H1 (cell line): ENCODE measurements around the gene OR10T2. TPM values are rescaled to one million over a fixed set of nuclear protein-coding genes. Genes with fewer than 3 reads are reported as not detected.

ENCODE experiments used
- KDM5A ChIP-seq: fragments of 200-600 bp; IDR thresholded peaks from 2 replicates; pipeline ENCODE4 v1.7.1; 2012; ENCODE audit warnings: mild to moderate bottlenecking, low read length, inconsistent platforms, mixed read lengths
- TCF12 ChIP-seq: IDR thresholded peaks from 2 replicates; pipeline ENCODE4 v1.6.1; 2011; ENCODE audit warnings: low read depth, mild to moderate bottlenecking, low read length
- TEAD4 ChIP-seq: IDR thresholded peaks from 2 replicates; pipeline ENCODE4 v1.6.1; 2012; ENCODE audit warnings: low read depth, low read length, inconsistent platforms, mixed read lengths
- polyA plus RNA-seq, 7 experiments: library from polyadenylated mRNA; depleted of rRNA in 3 of 7; stranded (reverse) in 5 of 7; unstranded in 2 of 7; fragments of >200 nt in 5 of 7; fragments of 200-250 nt in 2 of 7; gene quantifications; 1 replicate in 5 of 7; 2 replicates in 1 of 7; 4 replicates in 1 of 7; pipeline versions ENCODE4 v1.2.1 to v1.2.3, GENCODE V29; 2011 to 2013; ENCODE audit warnings: missing spikeins in 2 of 7, mixed read lengths in 2 of 7
- total RNA-seq: library from RNA; stranded (reverse); fragmentation: NEBNext Ultra II Directional; extraction: Animal tissue kit (Norgen Biotek cat#: 25700); gene quantifications from 2 replicates; pipeline ENCODE4 v1.2.1, GENCODE V29; 2021

The OR10T2 gene
- total and polyA plus RNA-seq, 2 of the 8 experiments (the other 6 are each of a cell fraction or from before 2014, with no cell fraction given), result not detected

DNA sequence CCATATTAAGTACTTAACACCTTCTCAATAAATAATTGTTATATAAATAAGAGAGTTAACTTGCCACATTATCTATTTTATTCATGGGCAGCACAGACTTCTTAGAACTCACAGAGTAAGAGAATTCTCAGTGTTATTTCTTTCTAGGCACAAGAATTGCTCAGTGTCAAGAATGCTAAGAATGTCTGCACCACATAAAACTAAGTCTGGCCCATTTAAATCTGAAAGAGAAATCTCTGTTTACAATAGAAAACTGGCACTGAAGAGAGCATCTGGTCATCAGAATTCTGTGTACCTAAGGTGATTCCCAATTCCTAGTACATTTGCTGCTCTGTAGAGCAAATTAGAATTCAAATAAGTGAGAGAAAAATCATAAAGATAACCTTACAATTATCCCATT, 22.9 kb upstream of the OR10T2 start (continued):
- 0 out of 2 replicates have a peak, but pooled peaks have one; percentile 57 for TF ChIP-seq TCF12
- peak; percentile 93 for TF ChIP-seq TEAD4
- no peak for TF ChIP-seq KDM5A
